HEK293 (cell line): Measurements from ENCODE around the gene EHD1.

Experiments
- BCL11A ChIP-seq: fragments of 450-650 bp; formaldehyde crosslinking; IDR thresholded peaks from 2 replicates; pipeline ENCODE4 v1.5.1; 2016; ENCODE audit warnings: low read depth, missing biosample characterization, missing genetic modification characterization
- FEZF1 ChIP-seq: fragments of 450-650 bp; formaldehyde crosslinking; IDR thresholded peaks from 2 replicates; pipeline ENCODE4 v1.5.1; 2016; ENCODE audit warnings: missing biosample characterization, missing genetic modification characterization
- GLIS1 ChIP-seq: fragments of 450-650 bp; formaldehyde crosslinking; IDR thresholded peaks from 2 replicates; pipeline ENCODE4 v1.5.1; 2016; ENCODE audit warnings: missing biosample characterization, missing genetic modification characterization
- KLF16 ChIP-seq: fragments of 450-650 bp; formaldehyde crosslinking; IDR thresholded peaks from 2 replicates; pipeline ENCODE4 v1.5.1; 2017; ENCODE audit warnings: missing biosample characterization, missing genetic modification characterization
- OSR2 ChIP-seq: fragments of 450-650 bp; formaldehyde crosslinking; IDR thresholded peaks from 2 replicates; pipeline ENCODE4 v1.5.1; 2016; ENCODE audit warnings: missing biosample characterization, missing genetic modification characterization
- PRDM1 ChIP-seq: fragments of 450-650 bp; formaldehyde crosslinking; IDR thresholded peaks from 2 replicates; pipeline ENCODE4; 2016; ENCODE audit warnings: missing biosample characterization, missing genetic modification characterization
- YY2 ChIP-seq: fragments of 450-650 bp; formaldehyde crosslinking; IDR thresholded peaks from 2 replicates; pipeline ENCODE4 v1.5.1; 2016; ENCODE audit warnings: missing biosample characterization, missing genetic modification characterization
- ZBTB17 ChIP-seq: fragments of 450-650 bp; formaldehyde crosslinking; IDR thresholded peaks from 2 replicates; pipeline ENCODE4 v1.5.1; 2016; ENCODE audit warnings: missing biosample characterization, missing genetic modification characterization
- ZFP3 ChIP-seq: fragments of 450-650 bp; formaldehyde crosslinking; IDR thresholded peaks from 2 replicates; pipeline ENCODE4 v1.5.1; 2016; ENCODE audit warnings: low read depth, missing biosample characterization, missing genetic modification characterization
- ZNF114 ChIP-seq: fragments of 450-650 bp; formaldehyde crosslinking; IDR thresholded peaks from 2 replicates; pipeline ENCODE4 v1.5.0; 2017; ENCODE audit warnings: missing biosample characterization, missing genetic modification characterization
- ZNF121 ChIP-seq: fragments of 450-650 bp; formaldehyde crosslinking; IDR thresholded peaks from 2 replicates; pipeline ENCODE4 v1.5.1; 2016; ENCODE audit warnings: missing biosample characterization, missing genetic modification characterization
- ZNF133 ChIP-seq: fragments of 450-650 bp; formaldehyde crosslinking; IDR thresholded peaks from 2 replicates; pipeline ENCODE4 v1.5.1; 2016; ENCODE audit warnings: missing biosample characterization, missing genetic modification characterization
- ZNF202 ChIP-seq: fragments of 450-650 bp; formaldehyde crosslinking; IDR thresholded peaks from 2 replicates; pipeline ENCODE4 v1.5.1; 2016; ENCODE audit warnings: missing biosample characterization, missing genetic modification characterization, borderline replicate concordance
- ZNF324 ChIP-seq: fragments of 450-650 bp; formaldehyde crosslinking; IDR thresholded peaks from 2 replicates; pipeline ENCODE4 v1.5.1; 2016; ENCODE audit warnings: missing biosample characterization, missing genetic modification characterization
- ZNF335 ChIP-seq: fragments of 450-650 bp; formaldehyde crosslinking; conservative IDR thresholded peaks from 2 replicates; pipeline ENCODE4 v1.5.1; 2016; ENCODE audit warnings: missing biosample characterization, missing genetic modification characterization
- ZNF391 ChIP-seq: fragments of 450-650 bp; formaldehyde crosslinking; IDR thresholded peaks from 2 replicates; pipeline ENCODE4 v1.5.1; 2016; ENCODE audit warnings: low read depth, missing biosample characterization, missing genetic modification characterization, borderline replicate concordance
- ZNF48 ChIP-seq: fragments of 450-650 bp; formaldehyde crosslinking; IDR thresholded peaks from 2 replicates; pipeline ENCODE4 v1.5.1; 2016; ENCODE audit warnings: missing biosample characterization, missing genetic modification characterization
- ZNF510 ChIP-seq: fragments of 450-650 bp; formaldehyde crosslinking; IDR thresholded peaks from 2 replicates; pipeline ENCODE4 v1.5.1; 2018; ENCODE audit warnings: mild to moderate bottlenecking, missing genetic modification characterization, missing biosample characterization; ENCODE audit not compliant: insufficient replicate concordance
- ZNF549 ChIP-seq: fragments of 450-650 bp; IDR thresholded peaks from 2 replicates; pipeline ENCODE4 v1.5.1; 2018; ENCODE audit warnings: missing biosample characterization, missing genetic modification characterization, mild to moderate bottlenecking, inconsistent platforms, moderate library complexity
- ZNF791 ChIP-seq: fragments of 450-650 bp; formaldehyde crosslinking; IDR thresholded peaks from 2 replicates; pipeline ENCODE4 v1.5.1; 2016; ENCODE audit warnings: missing biosample characterization, missing genetic modification characterization
- ZNF792 ChIP-seq: fragments of 450-650 bp; formaldehyde crosslinking; IDR thresholded peaks from 2 replicates; pipeline ENCODE4 v1.5.1; 2016; ENCODE audit warnings: missing biosample characterization, missing genetic modification characterization
- ZNF837 ChIP-seq: fragments of 450-650 bp; formaldehyde crosslinking; IDR thresholded peaks from 2 replicates; pipeline ENCODE4 v1.5.1; 2016; ENCODE audit warnings: missing biosample characterization, missing genetic modification characterization
- TF ChIP-seq, protein P1 (sequence below): fragments of 450-650 bp; formaldehyde crosslinking; IDR thresholded peaks from 2 replicates; pipeline ENCODE4 v1.5.1; 2016; ENCODE audit warnings: missing biosample characterization, missing genetic modification characterization
- TF ChIP-seq, protein P2 (sequence below): fragments of 450-650 bp; formaldehyde crosslinking; IDR thresholded peaks from 2 replicates; pipeline ENCODE4 v1.5.1; 2016; ENCODE audit warnings: missing biosample characterization, missing genetic modification characterization
- TF ChIP-seq, protein P3 (sequence below): fragments of 450-650 bp; formaldehyde crosslinking; IDR thresholded peaks from 2 replicates; pipeline ENCODE4 v1.5.1; 2017; ENCODE audit warnings: missing biosample characterization, missing genetic modification characterization
- TF ChIP-seq, protein P4 (sequence below): fragments of 450-650 bp; formaldehyde crosslinking; IDR thresholded peaks from 2 replicates; pipeline ENCODE4 v1.5.1; 2016; ENCODE audit warnings: missing biosample characterization, missing genetic modification characterization
- TF ChIP-seq, protein P5 (sequence below): fragments of 450-650 bp; formaldehyde crosslinking; IDR thresholded peaks from 2 replicates; pipeline ENCODE4 v1.5.1; 2016; ENCODE audit warnings: missing biosample characterization, missing genetic modification characterization
- TF ChIP-seq, protein P6 (sequence below): fragments of 450-650 bp; formaldehyde crosslinking; IDR thresholded peaks from 2 replicates; pipeline ENCODE4 v1.5.1; 2016; ENCODE audit warnings: missing biosample characterization, missing genetic modification characterization
- TF ChIP-seq, protein P7 (sequence below): fragments of 450-650 bp; formaldehyde crosslinking; IDR thresholded peaks from 2 replicates; pipeline ENCODE4 v1.5.1; 2016; ENCODE audit warnings: missing biosample characterization, missing genetic modification characterization

Gene EHD1

DNA sequence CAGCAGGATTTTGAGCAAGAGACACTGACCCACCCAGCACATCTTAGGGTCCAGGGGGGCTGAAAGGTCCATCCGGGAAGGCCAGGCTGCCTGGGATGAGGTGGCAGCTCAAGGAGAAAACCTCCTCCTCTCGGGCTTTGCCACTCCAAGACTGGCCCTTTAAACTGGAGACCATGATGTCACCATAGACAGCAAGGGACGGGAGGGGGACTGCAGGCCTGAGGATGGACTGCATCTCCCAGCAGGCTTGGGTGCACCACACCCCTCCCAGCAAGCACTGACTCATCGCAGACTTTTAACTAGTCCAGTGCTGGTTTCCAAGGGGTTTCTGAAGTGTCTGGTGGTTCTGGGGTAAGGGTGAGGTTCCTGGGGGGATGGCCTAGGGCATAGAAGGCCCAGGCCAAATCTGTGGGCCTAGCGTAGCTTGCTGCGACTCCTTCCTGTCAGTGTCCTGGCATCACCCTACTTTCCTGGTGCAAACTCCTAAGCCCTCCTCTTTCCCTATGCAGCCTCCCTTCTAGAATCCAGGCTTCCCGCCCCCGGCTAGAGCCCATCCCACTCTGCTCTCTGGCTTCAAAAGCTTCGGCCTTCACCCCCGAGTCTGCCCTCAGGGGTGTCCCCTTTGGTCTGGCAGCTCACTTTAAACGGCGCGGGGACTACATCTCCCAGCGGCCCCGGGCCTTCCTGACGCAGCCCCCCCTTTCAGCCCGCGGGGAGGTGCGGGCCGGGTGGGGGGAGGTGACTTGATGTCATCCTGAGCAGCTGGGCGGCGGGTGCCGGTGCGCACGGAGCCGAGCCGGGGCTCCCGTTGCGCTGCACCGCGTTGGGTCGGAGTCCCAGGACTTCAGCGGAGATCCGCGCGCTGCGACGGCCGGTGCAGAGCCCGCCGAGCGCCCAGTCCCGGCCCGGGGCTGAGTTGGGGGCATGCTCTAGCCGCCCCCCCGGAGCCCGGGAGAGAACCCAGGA lies 45.8 kb upstream of the EHD1 start, which contains the start of gene PPP2R5B (continued):
- TF ChIP-seq, protein P1, sequence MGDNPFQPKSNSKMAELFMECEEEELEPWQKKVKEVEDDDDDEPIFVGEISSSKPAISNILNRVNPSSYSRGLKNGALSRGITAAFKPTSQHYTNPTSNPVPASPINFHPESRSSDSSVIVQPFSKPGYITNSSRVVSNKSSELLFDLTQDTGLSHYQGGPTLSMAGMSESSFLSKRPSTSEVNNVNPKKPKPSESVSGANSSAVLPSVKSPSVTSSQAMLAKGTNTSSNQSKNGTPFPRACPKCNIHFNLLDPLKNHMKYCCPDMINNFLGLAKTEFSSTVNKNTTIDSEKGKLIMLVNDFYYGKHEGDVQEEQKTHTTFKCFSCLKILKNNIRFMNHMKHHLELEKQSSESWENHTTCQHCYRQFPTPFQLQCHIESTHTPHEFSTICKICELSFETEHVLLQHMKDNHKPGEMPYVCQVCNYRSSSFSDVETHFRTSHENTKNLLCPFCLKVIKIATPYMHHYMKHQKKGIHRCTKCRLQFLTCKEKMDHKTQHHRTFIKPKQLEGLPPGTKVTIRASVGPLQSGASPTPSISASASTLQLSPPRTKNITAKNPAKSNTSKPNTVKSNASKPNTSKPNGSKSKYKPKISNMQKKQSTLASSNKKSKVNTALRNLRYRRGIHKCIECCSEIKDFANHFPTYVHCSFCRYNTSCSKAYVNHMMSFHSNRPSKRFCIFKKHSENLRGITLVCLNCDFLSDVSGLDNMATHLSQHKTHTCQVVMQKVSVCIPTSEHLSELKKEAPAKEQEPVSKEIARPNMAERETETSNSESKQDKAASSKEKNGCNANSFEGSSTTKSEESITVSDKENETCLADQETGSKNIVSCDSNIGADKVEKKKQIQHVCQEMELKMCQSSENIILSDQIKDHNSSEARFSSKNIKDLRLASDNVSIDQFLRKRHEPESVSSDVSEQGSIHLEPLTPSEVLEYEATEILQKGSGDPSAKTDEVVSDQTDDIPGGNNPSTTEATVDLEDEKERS (tag by site-specific recombination) = no peak
- TF ChIP-seq, protein P2, sequence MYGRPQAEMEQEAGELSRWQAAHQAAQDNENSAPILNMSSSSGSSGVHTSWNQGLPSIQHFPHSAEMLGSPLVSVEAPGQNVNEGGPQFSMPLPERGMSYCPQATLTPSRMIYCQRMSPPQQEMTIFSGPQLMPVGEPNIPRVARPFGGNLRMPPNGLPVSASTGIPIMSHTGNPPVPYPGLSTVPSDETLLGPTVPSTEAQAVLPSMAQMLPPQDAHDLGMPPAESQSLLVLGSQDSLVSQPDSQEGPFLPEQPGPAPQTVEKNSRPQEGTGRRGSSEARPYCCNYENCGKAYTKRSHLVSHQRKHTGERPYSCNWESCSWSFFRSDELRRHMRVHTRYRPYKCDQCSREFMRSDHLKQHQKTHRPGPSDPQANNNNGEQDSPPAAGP (tag by site-specific recombination) = peak; percentile 30; the same call in 1 of the 2 replicates
- TF ChIP-seq ZNF121 (no peak), GLIS1 (peak; percentile 75), FEZF1 (no peak), ZNF791 (tag by site-specific recombination) (no peak), ZNF792 (tag by site-specific recombination) (no peak), ZNF324 (tag by site-specific recombination) (peak; percentile 80; the same call in 1 of the 2 replicates), ZNF48 (tag by site-specific recombination) (no peak), PRDM1 (tag by site-specific recombination) (no peak), OSR2 (no peak), YY2 (tag by site-specific recombination) (no peak), ZNF391 (tag by site-specific recombination) (no peak), ZNF114 (tag by site-specific recombination) (no peak), BCL11A (tag by site-specific recombination) (no peak), ZFP3 (tag by site-specific recombination) (no peak), ZNF837 (no peak), ZNF133 (no peak), KLF16 (tag by site-specific recombination) (peak; percentile 36; the same call in 1 of the 2 replicates), ZNF335 (tag by site-specific recombination) (peak; percentile 94), ZBTB17 (peak; percentile 91), ZNF549 (tag by site-specific recombination) (no peak), ZNF202 (tag by site-specific recombination) (no peak), ZNF510 (no peak)
- TF ChIP-seq, protein P3, sequence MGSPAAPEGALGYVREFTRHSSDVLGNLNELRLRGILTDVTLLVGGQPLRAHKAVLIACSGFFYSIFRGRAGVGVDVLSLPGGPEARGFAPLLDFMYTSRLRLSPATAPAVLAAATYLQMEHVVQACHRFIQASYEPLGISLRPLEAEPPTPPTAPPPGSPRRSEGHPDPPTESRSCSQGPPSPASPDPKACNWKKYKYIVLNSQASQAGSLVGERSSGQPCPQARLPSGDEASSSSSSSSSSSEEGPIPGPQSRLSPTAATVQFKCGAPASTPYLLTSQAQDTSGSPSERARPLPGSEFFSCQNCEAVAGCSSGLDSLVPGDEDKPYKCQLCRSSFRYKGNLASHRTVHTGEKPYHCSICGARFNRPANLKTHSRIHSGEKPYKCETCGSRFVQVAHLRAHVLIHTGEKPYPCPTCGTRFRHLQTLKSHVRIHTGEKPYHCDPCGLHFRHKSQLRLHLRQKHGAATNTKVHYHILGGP (tag by site-specific recombination) = no peak
- TF ChIP-seq, protein P4, sequence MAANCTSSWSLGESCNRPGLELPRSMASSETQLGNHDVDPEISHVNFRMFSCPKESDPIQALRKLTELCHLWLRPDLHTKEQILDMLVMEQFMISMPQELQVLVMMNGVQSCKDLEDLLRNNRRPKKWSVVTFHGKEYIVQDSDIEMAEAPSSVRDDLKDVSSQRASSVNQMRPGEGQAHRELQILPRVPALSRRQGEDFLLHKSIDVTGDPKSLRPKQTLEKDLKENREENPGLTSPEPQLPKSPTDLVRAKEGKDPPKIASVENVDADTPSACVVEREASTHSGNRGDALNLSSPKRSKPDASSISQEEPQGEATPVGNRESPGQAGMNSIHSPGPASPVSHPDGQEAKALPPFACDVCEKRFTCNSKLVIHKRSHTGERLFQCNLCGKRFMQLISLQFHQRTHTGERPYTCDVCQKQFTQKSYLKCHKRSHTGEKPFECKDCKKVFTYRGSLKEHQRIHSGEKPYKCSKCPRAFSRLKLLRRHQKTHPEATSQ (tag by site-specific recombination) = no peak
- TF ChIP-seq, protein P5, sequence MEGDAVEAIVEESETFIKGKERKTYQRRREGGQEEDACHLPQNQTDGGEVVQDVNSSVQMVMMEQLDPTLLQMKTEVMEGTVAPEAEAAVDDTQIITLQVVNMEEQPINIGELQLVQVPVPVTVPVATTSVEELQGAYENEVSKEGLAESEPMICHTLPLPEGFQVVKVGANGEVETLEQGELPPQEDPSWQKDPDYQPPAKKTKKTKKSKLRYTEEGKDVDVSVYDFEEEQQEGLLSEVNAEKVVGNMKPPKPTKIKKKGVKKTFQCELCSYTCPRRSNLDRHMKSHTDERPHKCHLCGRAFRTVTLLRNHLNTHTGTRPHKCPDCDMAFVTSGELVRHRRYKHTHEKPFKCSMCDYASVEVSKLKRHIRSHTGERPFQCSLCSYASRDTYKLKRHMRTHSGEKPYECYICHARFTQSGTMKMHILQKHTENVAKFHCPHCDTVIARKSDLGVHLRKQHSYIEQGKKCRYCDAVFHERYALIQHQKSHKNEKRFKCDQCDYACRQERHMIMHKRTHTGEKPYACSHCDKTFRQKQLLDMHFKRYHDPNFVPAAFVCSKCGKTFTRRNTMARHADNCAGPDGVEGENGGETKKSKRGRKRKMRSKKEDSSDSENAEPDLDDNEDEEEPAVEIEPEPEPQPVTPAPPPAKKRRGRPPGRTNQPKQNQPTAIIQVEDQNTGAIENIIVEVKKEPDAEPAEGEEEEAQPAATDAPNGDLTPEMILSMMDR (tag by site-specific recombination) = no peak
- TF ChIP-seq, protein P6, sequence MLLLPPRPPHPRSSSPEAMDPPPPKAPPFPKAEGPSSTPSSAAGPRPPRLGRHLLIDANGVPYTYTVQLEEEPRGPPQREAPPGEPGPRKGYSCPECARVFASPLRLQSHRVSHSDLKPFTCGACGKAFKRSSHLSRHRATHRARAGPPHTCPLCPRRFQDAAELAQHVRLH (tag by site-specific recombination) = no peak
- TF ChIP-seq, protein P7, sequence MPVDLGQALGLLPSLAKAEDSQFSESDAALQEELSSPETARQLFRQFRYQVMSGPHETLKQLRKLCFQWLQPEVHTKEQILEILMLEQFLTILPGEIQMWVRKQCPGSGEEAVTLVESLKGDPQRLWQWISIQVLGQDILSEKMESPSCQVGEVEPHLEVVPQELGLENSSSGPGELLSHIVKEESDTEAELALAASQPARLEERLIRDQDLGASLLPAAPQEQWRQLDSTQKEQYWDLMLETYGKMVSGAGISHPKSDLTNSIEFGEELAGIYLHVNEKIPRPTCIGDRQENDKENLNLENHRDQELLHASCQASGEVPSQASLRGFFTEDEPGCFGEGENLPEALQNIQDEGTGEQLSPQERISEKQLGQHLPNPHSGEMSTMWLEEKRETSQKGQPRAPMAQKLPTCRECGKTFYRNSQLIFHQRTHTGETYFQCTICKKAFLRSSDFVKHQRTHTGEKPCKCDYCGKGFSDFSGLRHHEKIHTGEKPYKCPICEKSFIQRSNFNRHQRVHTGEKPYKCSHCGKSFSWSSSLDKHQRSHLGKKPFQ (tag by site-specific recombination) = no peak; the same call in 1 of the 2 replicates
